ENCODE data around the gene C11orf65. TPM values are rescaled to one million over a fixed set of nuclear protein-coding genes. Genes with fewer than 3 reads are reported as not detected.

C11orf65 gene
- total RNA-seq, 2 experiments from 2014 or later, result 0.98 to 2.0 TPM

DNA sequence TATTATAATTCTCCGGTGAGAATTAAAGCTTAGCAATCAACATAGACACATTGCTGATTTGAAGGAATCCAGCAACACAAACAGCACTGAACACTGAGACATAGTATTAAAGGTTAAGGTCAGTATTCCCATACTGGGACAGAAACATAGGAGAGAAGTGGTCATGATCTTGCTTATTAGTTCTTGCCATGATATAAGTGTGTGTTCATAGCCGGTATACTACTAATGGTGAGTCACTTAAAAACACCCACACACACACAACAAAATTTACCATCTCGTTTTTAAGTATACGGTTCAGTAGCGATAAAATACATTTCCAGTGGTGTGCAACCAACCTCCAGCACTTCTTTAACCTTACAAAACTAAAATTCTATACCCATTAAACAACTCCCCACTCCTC lies 96.3 kb downstream of the C11orf65 start:
- no peaks in the 10 kb centered on the region for H3K9me3 ChIP-seq (ENCODE audit: low read length)
- no TSS peak for BruUV-seq (replicated peaks)
- H3K9me2 ChIP-seq (ENCODE audit: insufficient read depth, low read length), result no peaks in the 10 kb centered on the region
- H3K27ac ChIP-seq (ENCODE audit: low read depth, low read length, poor library complexity, severe bottlenecking), result no peak overlapping the region
- H3K4me2 ChIP-seq (ENCODE audit: low read length), result no peak overlapping the region
- H3K36me3 ChIP-seq (ENCODE audit: insufficient read depth, low read length), result peaks cover 45% of the 10 kb centered on the region
- CTCF ChIA-PET (ENCODE audit: unreplicated experiment), result no interaction called here
- intact Hi-C loops (cut with micrococcal nuclease; ENCODE audit: unreplicated experiment), result no loop called here
- POLR2A ChIA-PET, result interaction anchor here (0.6 kb wide), 1 partner anchor 80 kb away, joined by 4 read pairs; no protein-coding TSS in a partner anchor
- H3K4me1 ChIP-seq (ENCODE audit: insufficient read depth, low read length, poor library complexity, severe bottlenecking), result no peaks in the 10 kb centered on the region
- no peaks in the 10 kb centered on the region for H3K79me2 ChIP-seq (ENCODE audit: insufficient read depth, low read depth, low read length)
- H4K20me1 ChIP-seq (ENCODE audit: insufficient read depth, low read length), result no peaks in the 10 kb centered on the region
- no peak overlapping the region for H3K4me3 ChIP-seq (ENCODE audit: low read depth, low read length, poor library complexity, severe bottlenecking)
- DNase-seq (ENCODE audit: low spot score), result no peak
- TF ChIP-seq EZH2phosphoT487 (IDR thresholded peaks at IDR 0.05; ENCODE audit: borderline replicate concordance, low read depth, low read length), result no peak
- TF ChIP-seq, protein P1, sequence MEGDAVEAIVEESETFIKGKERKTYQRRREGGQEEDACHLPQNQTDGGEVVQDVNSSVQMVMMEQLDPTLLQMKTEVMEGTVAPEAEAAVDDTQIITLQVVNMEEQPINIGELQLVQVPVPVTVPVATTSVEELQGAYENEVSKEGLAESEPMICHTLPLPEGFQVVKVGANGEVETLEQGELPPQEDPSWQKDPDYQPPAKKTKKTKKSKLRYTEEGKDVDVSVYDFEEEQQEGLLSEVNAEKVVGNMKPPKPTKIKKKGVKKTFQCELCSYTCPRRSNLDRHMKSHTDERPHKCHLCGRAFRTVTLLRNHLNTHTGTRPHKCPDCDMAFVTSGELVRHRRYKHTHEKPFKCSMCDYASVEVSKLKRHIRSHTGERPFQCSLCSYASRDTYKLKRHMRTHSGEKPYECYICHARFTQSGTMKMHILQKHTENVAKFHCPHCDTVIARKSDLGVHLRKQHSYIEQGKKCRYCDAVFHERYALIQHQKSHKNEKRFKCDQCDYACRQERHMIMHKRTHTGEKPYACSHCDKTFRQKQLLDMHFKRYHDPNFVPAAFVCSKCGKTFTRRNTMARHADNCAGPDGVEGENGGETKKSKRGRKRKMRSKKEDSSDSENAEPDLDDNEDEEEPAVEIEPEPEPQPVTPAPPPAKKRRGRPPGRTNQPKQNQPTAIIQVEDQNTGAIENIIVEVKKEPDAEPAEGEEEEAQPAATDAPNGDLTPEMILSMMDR (conservative IDR thresholded peaks at IDR 0.05; ENCODE audit: low read length), result no peak
- H2AFZ ChIP-seq (ENCODE audit: low read length), result no peak overlapping the region

GRCh38 chr11:108370315-108370714 lies 97.0 kb downstream of the C11orf65 start:
- ChIA-PET CTCF (ENCODE audit: unreplicated experiment) (no interaction called here), POLR2A (no interaction called here)
- DNase-seq (ENCODE audit: low spot score), result no peak
- Histone ChIP-seq H3K27ac (ENCODE audit: low read depth, low read length, poor library complexity, severe bottlenecking) (no peak overlapping the region), H3K9me2 (ENCODE audit: insufficient read depth, low read length) (no peaks in the 10 kb centered on the region), H4K20me1 (ENCODE audit: insufficient read depth, low read length) (no peaks in the 10 kb centered on the region), H3K9me3 (ENCODE audit: low read length) (no peaks in the 10 kb centered on the region), H2AFZ (ENCODE audit: low read length) (no peak overlapping the region), H3K36me3 (ENCODE audit: insufficient read depth, low read length) (peaks cover 52% of the 10 kb centered on the region), H3K79me2 (ENCODE audit: insufficient read depth, low read depth, low read length) (no peaks in the 10 kb centered on the region), H3K4me1 (ENCODE audit: insufficient read depth, low read length, poor library complexity, severe bottlenecking) (no peaks in the 10 kb centered on the region), H3K4me3 (ENCODE audit: low read depth, low read length, poor library complexity, severe bottlenecking) (no peak overlapping the region), H3K4me2 (ENCODE audit: low read length) (no peak overlapping the region)
- no TSS peak for BruUV-seq (replicated peaks)
- no peak for TF ChIP-seq EZH2phosphoT487 (IDR thresholded peaks at IDR 0.05; ENCODE audit: borderline replicate concordance, low read depth, low read length)
- TF ChIP-seq, protein P1 (conservative IDR thresholded peaks at IDR 0.05; ENCODE audit: low read length), result no peak
- intact Hi-C loops (cut with micrococcal nuclease; ENCODE audit: unreplicated experiment), result no loop called here

- BruUV-seq (replicated peaks), result no TSS peak
- POLR2A ChIA-PET, result interaction anchor here (0.7 kb wide), 1 partner anchor 271 kb away, joined by 4 read pairs; no protein-coding TSS in a partner anchor
- peaks cover 60% of the 10 kb centered on the region for H3K36me3 ChIP-seq (ENCODE audit: insufficient read depth, low read length)
Observed at GRCh38 chr11:108369064-108369463, 98.3 kb downstream of the C11orf65 start.

More at GRCh38 chr11:108369064-108369463, 98.3 kb downstream of the C11orf65 start:
- intact Hi-C loops (cut with micrococcal nuclease; ENCODE audit: unreplicated experiment), result no loop called here
- TF ChIP-seq, protein P1 (conservative IDR thresholded peaks at IDR 0.05; ENCODE audit: low read length), result no peak
- TF ChIP-seq EZH2phosphoT487 (IDR thresholded peaks at IDR 0.05; ENCODE audit: borderline replicate concordance, low read depth, low read length), result no peak
- Histone ChIP-seq H3K4me2 (ENCODE audit: low read length) (no peak overlapping the region), H3K79me2 (ENCODE audit: insufficient read depth, low read depth, low read length) (no peaks in the 10 kb centered on the region), H3K27ac (ENCODE audit: low read depth, low read length, poor library complexity, severe bottlenecking) (no peak overlapping the region), H4K20me1 (ENCODE audit: insufficient read depth, low read length) (no peaks in the 10 kb centered on the region), H3K9me2 (ENCODE audit: insufficient read depth, low read length) (no peaks in the 10 kb centered on the region), H3K4me3 (ENCODE audit: low read depth, low read length, poor library complexity, severe bottlenecking) (no peak overlapping the region), H3K9me3 (ENCODE audit: low read length) (no peaks in the 10 kb centered on the region), H2AFZ (ENCODE audit: low read length) (no peak overlapping the region), H3K4me1 (ENCODE audit: insufficient read depth, low read length, poor library complexity, severe bottlenecking) (no peaks in the 10 kb centered on the region)
- no peak for DNase-seq (ENCODE audit: low spot score)
- CTCF ChIA-PET (ENCODE audit: unreplicated experiment), result no interaction called here

All from OCI-LY7 (cell line).